AML-193 (cell line): ENCODE results near the gene TENT5C.
"Not testable (repeated sequence)": the region's sequence is repeated elsewhere in the genome, so short reads cannot be mapped to it uniquely, and the experiment has no call there.

Experiments
- DNase-seq, 2 experiments: peaks; one replicate each; lab custom pipeline; 2025; lab: John Stamatoyannopoulos, UW

TENT5C gene

DNA sequence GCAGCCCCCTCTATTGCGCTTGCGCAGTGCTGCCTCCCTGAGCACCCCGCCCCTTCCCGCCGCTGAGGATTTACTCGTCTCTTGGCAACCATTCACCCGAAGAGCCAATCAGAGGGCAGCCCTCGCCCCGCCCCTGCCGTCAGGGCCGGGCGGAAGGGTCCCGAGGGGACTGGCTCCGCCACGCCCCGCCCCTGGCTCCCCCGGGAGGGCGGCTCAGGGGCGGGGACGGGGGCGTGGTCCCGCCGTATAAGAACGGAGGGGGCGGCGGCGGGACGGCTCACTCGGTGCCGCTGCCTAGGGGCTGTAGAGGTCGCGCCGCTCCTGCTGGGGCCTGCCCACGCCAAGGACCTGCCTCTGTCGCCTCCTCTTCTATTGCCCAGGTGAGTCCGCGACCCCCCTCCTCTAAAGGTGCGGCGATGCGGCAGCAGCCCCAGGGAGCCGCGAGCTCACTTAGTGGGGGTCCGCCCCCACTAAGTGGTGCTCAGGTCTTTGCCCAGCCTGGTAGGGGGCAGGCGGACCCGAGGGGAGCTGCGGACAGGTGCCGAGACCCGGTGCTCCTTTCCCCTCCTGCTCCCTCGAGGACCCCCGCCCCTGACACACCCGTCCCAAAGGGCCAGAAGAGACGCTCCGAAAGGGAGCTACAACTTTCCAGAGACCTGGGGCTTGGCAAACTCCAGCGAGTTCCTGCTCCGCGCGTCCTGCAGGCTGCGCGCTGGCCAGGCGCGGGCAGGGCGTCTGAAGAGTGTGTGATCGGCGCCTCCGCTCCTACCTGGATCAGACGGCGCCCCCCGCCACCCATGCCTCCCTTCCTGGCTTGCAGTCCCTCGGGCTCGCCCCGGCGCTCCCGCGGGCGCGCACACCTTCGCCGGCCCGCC, at the start of gene TENT5C:
Gene TENT5C, plus strand, starts transcription at position 275 of the 875 bp plus-strand sequence. CDS start 16,821 bp downstream, outside the sequence.
- DNase-seq, result peak; percentile 94 to 96

GRCh38 chr1:117556341-117556740, 49.5 kb upstream of the TENT5C start:
- DNase-seq, result peak in 1 of 2 experiments; percentile 13

- DNase-seq, result no peak
These were observed 48.9 kb upstream of the TENT5C start for GRCh38 chr1:117556976-117557375.

DNA sequence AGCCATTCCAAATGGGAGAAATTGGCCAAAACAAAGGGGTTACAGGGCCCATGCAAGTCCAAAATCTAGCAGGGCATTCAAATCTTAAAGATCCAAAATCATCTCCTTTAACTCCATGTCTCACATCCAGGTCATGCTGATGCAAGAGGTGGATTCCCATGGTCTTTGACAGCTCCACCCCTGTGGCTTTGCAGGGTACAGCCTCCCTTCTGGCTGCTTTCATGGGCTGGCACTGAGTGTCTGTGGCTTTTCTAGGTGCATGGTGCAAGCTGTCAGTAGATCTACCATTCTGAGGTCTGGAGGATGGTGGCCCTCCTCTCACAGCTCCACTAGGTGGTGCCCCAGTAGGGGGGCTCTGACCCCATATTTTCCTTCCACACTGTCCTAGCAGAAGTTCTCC, 47.4 kb upstream of the TENT5C start:
- DNase-seq, result not testable (repeated sequence)

- DNase-seq, result no peak
These were observed 46.7 kb upstream of the TENT5C start for GRCh38 chr1:117559139-117559538.

- no peak for DNase-seq
These were observed 45.9 kb upstream of the TENT5C start for GRCh38 chr1:117559985-117560384.

GRCh38 chr1:117561071-117561470, 44.8 kb upstream of the TENT5C start:
- no peak for DNase-seq

- no peak for DNase-seq
These were observed 44.3 kb upstream of the TENT5C start for GRCh38 chr1:117561551-117561950.

DNA sequence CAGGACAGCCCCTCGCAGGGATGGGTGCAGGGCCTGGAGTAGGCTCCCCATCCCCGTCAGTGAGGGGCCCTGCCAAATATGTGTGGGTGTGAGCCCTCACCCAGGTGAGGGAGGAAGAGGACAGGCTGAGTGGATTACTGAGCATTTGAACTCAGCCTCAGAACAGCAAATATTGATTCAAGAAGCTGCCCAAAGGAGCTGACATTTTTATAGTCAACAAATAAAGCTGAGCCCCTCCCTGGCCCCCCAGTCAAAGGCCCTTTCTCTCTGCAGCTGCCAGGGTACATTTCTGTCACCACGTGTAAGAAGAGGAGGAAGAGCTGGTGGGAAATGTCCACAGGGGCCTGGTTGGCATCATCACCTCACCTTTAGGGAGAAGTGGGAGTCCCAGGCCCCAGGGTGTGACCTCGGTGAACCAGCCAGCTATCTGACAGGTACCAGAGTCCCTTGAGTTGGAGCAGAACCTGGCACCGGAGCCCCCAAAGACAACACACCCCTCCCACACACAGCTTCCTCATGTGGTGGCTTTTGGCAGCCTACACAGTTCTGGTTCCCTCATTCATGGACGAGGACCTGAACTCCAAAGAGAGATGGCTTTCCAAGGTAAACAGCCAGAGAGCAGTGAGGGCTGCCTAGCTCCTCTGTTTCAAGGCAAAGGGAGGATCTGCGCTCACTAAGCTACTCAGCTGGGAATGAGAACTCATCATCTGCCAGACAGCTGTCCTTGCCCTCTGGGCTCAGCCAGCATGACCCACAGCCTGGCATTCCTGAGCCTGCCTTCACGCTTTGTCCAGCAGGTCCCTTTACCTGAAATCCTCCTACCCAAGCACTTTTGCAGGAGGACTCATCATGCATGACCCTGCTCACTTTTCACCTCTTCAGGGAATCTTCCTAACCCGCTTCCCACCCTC, 43.0 kb upstream of the TENT5C start:
- no peak for DNase-seq

DNA sequence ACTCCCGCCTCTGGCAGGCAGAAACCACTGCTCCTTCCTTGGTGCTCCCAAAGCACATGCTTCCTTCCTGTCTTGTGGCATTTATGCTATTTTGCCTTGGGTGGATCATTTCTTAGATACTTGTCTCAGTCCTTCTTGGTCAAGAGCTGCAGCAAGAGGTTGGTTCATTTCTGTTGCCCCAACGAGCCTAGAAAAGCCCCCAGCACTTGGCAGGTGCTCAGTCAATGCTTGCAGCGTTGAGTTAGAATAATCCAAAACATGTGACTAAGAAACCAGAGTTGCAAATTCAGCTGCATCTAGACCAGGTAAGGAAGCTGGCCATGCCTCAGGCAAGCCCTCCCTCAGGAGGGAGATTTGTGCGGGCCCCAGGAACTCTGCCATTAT, 42.4 kb upstream of the TENT5C start:
- DNase-seq, result no peak

DNA sequence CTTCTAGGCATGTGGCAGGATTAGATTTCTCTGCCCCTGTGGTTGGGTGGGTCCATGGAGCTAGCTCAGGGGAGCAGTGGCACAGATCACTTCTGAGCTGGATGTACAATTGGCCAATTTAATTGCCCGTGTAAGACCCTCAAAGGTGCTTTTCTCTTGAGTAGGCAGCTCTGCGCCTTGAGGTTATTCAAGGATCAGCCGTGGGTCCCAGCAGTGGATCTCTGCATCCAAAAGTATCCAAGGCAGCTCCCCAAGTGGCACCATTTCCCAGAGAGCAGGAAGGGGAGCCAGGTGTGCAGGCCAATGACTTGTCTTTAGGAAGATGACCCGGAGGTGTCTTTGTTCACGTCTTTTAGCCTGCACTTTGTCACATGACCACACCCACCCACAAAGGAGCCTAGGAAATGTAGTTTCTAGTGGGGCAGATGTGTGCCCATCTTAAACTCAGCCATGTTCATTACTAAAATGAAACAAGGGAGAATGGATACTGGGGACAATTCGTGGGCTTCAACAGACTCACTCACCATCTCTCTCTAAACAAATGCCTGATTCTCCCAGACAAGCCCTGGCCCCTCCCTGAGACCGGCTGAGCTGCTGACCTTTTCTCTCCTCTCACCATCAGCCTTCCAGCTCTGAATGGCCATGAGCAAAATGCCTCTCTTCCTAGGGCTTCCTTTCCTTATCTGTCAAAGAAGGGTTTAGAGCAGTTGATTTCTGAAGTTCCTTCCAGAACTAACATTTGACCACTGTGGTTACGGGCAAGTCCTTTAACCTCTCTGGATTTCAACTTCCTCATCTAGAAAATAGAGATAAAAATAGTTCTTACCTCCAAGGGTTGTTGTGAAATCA, 41.4 kb upstream of the TENT5C start:
- DNase-seq, result peak; percentile 57 to 58

GRCh38 chr1:117565076-117565556, 40.7 kb upstream of the TENT5C start:
- no peak for DNase-seq

DNA sequence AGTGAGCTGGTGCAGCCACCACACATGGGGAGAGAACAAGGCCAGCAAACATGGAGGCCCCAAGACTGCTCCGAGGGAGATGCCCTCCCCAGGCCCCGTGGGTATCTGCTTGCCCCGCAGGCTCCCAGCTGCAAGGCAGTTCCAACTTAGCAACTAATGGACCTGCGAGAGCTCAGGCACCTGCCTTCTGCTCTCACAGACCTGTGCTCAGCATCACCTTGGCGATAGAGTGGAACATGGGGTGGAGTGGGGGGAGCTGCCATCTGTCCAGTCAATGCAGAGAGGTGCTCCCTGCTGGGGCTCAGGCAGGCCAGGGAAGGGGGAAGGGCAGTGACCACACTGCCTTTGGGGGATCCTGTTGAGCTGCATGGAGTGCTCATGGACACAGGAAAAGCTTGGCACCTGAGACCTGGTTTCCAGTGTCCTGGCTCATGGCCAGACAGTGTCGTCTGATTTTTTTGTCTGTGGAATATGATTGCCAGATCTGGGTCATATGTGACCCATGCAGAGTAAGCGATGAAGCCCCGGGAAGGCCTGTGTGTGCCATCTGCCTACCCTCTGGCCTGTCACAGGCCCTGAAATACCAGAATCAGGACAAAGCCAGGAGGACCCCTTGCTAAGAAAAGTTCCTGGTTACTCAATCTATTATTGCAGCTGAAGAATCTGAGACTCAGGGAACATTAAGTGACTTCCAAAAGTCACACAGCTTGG, 39.9 kb upstream of the TENT5C start:
- no peak for DNase-seq

- no peak for DNase-seq
These were observed 39.3 kb upstream of the TENT5C start for GRCh38 chr1:117566556-117566955.

DNA sequence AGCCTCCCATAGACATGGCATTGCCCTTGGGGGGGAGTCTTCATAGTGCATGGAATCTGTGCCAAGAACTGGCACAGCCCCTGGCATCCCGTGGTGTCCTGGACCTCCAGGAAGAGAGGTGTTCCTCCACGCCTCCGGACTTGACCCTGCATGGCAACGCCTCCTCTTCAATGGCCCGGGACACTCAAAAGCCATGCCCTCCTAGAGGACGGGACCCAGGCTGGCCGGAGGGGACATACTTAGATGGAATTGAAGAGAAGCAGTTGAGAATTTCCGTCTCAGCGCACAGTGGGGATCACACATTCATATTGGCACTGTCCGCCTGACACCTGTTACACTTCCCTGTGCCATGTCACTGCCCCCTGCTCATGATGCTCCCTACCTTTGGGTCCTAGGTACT, 38.4 kb upstream of the TENT5C start:
- DNase-seq, result no peak

GRCh38 chr1:117567976-117568375, 37.9 kb upstream of the TENT5C start:
- no peak for DNase-seq

GRCh38 chr1:117568999-117569398, 36.8 kb upstream of the TENT5C start:
- DNase-seq, result no peak

GRCh38 chr1:117569856-117570255, 36.0 kb upstream of the TENT5C start:
- no peak for DNase-seq

- no peak for DNase-seq
These were observed 34.8 kb upstream of the TENT5C start for GRCh38 chr1:117570988-117571409.

GRCh38 chr1:117571496-117571895, 34.4 kb upstream of the TENT5C start:
- DNase-seq, result no peak

GRCh38 chr1:117572546-117572945, 33.3 kb upstream of the TENT5C start:
- peak; percentile 15 to 30 for DNase-seq
